GM19455 (cell line): ENCODE measurements around the gene SLC22A14.

Experiments
- ATAC-seq: cut with Tn5 transposase; IDR thresholded peaks from one replicate; pipeline ENCODE4 v1.9.1; 2021; ENCODE audit not compliant: unreplicated experiment

Gene SLC22A14

DNA sequence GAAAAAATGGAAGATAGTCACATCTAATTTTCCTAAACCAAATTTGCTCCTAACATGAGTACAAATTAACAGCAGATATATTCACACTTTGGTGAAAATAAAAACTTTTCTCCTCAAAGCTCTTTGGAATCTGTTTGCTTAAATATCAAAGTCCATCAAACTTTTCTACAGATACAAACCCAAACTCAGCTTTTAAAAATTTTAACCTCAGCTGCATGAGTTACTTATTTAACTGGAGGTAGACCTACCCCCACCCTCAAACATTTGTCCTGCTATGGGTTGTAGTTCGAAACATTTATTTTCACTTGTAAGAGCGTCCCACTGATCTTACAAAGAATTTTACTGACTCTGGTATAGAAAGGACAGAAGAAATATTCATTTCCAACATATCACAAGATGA is 55.6 kb downstream of the SLC22A14 start:
- no peak for ATAC-seq

DNA sequence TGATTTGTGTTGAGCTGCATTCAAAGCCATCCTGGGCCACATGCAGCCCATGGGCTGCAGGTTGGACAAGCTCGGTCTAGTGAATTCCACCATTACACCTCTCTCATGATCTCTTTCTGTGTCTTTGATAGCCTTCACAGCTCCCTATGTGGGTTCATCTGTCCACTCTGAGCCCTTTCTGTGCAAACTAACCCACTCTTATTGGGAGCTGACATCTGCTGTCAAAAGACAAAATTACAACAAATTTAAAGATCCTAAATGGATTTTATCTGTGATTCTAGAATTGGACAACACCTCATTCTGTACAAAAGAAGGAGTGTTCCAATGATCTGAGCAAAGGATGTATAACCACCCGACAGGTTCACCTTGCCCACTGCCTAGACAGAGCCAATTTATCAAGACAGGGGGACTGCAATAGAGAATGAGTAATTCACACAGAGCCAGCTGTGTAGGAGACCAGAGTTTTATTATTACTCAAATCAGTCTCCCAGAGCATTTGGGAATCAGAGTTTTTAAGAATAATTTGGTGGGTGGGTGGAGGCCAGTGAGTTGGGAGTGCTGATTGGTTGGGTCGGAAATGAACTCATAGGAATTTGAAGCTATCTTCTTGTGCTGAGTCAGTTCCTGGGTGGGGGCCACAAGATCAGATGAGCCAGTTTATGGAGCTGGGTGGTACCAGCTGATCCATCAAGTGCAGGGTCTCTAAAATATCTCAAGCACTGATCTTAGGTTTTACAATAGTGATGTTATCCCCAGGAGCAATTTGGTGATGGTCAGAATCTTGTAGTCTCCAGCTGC is 61.9 kb downstream of the SLC22A14 start:
- ATAC-seq = no peak

DNA sequence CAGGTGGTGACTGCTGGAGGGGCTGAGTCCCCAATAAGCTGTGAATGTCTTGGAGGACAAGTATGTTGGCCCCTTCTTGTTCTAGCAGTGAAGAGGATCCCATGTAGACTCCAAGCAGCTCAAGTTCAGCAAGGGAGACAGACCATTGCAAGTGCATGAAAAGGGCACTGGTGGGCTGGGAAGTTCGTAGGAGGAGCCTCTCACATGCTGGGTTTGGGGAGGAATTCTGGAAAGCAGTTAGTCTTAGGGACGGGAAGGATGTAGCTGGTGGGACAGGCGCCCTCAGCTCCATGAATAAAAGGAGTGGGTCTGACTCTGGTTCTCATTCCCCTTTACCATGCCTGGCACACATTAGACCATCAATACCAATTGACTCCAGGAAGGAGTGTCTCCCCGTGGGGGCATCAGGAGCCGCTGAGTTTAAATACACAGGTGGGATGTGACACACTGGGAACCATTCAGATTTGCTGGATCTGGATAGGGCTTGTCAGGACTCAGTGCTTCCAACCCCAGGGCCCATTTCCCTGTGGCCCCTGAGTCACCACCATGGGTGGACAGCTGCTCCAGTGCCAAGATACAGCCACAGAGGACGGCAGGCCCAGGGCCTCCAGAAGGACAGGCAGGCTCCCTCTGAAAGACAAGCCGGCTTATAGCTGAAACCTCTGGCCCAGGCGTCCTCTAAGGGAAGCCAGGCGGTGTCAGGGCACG is 63.9 kb downstream of the SLC22A14 start:
- peak; percentile 29 for ATAC-seq

DNA sequence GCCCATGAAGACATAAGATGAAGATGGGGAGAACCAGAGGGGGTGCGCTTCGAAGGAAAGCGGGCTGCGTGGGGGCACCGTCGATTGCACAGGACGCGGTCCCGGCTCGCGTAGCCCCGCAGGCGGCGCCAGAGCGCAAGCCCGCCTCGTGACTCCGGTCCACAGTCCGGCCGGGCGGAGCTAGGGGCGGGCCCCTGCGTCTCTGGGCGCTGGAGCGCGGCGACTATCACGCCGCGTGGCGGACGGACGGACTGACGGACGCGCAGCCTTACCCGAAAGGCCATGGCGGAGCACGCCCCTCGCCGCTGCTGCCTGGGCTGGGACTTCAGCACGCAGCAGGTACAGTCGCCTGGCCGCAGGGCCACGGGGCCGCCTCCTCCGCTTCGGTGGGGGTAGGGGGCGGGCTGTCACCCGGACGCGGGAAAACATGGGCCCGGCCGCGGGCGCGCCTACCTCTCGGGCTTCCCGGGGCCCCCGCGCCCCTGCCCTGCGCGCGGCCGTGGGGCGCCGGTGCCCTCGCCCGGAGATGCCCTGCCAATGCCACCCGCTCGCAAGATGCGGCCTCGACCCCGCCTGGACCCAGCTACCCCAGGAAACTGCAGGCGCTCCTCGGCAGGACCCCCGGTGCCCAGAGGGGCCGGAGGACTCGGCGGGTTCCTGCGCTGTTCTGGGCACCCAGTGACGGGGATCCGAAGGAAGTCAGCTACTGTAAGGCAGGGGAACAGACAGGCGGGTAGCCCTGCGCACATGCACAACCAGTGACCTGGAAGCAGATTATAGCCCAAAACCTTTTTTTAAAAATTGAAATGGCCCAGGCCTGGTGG is 64.7 kb downstream of the SLC22A14 start, which contains the start of gene XYLB:
XYLB (plus strand) TSS at position 199 of the 824 bp plus-strand sequence; CDS start at position 283, 84 bp downstream.
- peak; percentile 98 for ATAC-seq

DNA sequence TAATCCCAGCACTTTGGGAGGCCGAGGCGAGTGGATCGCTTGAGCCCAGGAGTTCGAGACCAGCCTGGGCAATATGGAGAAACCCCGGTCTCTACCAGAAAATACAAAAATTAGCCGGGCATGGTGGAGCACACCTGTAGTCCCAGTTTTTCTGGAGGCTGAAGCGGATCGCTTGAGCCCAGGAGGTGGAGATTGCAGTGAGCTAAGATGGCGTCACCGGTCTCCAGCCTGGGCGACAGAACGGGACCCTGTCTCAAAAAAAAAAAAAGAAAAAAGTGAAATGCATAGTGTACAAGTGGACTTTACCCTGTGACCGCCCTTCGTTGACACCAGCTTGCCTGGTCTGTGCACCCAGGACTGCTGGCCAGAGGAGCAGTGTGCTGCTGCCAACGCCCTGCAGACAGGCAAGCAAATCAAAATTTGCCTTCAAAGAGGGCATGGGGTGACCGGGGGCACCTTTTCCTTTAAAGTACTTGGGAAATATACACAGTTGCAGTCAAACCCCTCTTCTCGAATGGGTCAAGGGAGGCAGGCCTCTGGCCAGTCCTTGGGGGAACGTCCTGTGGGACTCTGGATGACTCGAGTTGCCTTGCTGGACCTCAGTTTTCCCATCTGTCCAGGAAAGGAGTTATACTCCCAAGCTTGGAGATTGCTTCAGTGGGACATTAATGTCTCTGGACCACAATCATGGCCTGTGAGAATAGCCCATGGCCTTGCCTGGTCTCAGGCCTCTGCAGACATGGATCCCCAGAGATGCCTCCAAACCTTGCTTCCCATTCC is 65.5 kb downstream of the SLC22A14 start:
- ATAC-seq = no peak

DNA sequence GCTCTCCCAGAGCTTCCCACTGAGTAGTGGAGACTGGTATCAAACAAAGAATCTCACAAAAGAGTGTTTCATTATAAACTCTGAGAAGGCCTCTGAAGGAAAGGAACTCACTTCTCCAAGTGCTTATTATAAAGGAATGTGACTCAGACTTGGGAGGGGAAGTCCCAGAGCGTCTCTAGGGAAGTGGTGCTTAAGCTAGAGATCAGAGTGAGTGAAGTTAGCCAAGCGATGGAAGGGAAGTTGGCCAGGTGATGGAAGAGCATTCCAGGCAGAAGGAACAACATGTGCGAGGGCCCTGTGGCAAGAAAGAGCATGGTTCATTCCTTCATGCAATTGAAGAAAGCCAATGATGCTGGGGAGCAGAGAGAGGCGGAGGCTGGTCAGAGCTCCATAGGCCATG is 66.8 kb downstream of the SLC22A14 start:
- ATAC-seq = no peak

DNA sequence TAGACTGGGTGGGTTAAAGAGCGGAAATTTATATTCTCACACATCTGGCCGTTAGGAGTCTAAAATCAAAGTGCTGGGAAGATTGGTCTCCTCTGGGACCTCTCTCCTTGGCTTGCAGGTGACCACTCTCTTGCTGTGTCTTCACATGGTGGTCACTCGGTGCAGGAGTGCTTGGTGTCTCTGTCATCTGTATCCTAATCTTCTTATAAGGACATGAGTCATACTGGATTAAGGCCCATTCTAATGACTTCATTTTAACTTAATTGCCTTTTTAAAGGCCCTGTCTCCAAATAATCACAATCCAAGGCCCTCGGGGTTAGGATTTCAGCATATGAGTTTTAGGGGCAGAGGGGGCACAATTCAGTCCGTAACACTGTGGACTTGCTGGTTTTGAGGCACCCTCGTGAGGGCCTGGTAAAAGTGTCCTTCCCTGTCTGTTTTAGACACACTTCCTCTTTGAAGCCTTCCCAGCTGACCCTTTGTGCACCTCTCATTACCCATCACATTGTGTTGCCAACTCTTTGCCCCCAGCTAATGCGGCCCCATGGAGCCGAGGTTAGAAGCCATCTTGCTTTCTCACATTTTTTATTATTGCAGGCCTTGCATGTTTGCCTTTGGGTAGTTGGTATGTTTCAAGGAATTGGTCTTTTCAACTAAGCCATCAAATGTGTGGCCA is 67.7 kb downstream of the SLC22A14 start:
- no peak for ATAC-seq

DNA sequence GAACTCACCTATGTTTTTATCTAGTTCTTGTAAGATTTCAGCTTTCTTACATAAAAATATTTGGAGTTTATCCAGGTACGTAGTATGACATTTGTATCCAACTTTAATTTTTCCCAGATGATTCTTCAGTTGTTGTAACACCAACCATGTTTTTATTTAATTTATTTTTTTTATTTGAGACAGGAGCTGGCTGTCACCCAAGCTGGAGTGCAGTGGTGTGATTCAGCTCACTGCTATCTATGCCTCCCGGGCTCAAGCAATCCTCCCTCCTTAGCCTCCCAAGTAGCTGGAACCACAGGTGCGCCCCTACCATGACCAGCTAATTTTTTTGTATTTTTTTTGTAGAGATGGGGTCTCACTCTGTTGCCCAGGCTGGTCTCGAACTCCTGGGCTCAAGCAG is 71.1 kb downstream of the SLC22A14 start:
- no peak for ATAC-seq

DNA sequence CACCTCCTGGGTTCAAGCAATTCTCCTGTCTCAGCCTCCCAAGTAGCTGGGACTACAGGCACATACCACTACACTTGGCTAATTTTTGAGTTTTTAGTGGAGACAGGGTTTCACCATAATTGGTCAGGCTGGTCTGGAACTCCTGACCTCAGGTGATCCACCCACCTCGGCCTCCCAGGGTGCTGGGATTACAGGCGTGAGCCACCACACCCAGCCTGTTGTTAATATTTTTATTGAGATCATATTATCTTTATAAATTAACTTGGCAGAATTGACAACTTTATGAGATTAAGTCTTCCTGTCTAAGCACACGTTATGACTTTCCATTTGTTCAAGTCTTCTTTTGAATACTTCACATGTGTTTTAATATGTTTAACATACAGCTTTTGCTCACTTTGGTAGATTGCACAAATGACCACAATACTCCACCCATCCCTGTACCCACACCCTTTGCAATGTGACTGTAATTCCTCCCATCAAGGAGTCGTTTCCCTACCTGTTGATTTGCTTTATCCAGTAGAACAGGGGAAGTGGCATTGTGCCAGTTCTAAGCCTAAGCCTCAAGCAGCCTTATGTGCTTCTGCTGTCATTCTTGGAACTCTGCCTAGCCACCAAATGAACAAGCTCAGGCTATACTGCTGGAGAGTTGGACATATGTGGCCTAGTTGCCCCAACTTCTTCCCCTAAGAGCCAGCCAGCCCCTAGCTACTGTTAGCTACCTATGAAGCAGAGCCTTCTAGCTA is 72.7 kb downstream of the SLC22A14 start:
- no peak for ATAC-seq

DNA sequence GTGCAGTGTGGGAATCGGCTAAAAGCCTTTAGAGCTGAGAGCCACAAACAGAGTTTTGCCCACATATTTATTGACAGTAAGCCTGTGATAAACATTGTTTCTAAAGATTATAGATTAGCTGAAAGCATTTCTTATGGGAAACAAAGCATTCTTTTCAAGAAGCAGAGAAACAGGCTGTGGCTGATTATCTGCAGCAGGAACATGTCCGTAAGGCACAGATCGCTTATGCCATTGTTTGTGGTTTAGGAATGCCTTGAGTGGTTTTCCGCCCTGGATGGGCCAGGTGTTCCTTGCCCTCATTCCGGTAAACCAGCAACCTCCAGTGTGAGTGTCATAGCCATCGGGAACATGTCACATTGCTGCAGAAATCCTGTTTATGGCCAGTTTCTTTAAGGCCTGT is 76.9 kb downstream of the SLC22A14 start:
- no peak for ATAC-seq

DNA sequence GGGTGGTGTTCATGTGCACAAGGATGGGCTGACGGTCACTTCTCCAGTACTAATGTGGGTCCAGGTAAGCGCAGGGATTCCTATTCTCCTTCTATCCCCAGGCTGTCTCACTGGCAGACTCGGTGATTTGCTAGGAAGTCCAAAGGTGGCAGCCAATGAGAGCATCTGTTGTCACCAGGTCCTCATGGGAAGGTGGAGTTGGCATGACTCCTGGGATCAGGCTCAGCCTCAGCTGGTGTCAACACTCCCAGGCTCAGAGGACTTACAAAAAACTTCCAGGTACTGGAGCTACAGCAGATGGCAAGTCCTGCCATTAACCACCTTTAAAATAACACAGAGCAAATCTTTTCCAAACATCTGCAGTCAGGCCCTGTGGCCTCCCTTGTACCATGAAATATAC is 78.3 kb downstream of the SLC22A14 start:
- ATAC-seq = no peak

DNA sequence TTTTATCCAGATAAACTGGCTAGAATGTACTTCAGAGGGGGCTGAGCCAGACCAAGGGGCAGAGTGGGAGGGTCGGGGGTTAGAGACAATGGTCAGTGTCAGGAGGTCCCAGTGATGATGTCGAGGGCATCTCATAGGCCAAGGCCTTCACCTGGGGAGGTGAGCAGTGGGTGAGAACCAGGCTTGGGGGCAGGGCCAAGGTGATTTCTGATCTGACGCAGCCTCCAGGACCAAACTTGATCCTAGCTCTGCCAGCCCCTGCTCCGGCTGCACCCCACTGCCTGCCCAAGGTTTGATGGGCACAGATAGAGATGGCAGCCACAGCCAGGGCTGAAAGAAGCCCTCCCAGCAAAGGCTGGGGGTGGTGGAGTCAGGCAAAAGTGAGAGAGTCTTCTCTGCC is 79.4 kb downstream of the SLC22A14 start:
- ATAC-seq = no peak

DNA sequence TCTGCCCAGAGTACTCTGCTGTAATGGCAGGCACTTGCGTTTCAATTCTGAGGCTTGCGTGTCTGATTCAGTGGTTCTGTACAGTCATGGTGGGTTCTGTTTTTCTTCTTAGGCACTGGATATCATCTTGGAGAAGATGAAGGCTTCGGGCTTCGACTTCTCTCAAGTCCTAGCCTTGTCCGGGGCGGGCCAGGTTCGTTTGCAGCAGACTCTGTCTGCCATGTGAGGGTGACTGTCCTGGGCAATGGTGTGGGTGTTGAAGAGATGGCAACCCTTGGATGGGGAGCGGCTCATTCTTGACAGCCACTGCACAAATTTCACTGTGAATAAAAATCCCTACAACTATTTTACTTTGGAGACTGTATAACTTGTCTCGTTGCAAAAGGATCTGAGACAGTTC is 80.7 kb downstream of the SLC22A14 start:
- no peak for ATAC-seq

DNA sequence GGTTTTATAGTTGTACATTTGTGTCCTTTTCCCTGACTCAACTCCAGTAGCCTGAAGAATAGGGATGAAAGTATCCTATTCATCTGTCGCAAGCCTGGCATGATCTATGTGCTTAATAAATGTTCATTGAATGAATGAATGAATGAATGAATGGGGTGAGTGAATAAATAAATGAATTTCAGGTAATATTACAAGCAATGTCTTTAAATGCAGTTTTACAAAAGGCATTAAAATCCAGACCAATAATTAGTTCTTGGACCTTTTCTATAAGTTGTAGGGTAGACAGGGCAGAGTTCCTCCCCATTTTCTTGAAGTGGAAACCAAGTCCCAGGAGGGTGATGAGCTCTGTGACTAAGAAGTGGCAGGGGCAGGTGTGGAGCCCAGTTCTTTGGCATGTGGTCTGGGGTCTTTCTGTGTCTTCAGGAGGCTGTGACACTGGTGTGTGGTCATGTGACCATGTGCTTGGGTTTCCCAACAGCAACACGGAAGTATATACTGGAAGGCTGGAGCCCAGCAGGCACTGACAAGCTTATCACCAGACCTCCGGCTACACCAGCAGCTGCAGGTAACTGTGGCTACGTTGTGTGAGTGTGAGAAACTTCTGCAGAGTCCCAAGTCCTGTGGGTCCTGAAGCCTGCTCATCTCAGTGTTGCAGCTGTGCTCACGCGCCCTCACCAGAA is 82.8 kb downstream of the SLC22A14 start:
- ATAC-seq = no peak

DNA sequence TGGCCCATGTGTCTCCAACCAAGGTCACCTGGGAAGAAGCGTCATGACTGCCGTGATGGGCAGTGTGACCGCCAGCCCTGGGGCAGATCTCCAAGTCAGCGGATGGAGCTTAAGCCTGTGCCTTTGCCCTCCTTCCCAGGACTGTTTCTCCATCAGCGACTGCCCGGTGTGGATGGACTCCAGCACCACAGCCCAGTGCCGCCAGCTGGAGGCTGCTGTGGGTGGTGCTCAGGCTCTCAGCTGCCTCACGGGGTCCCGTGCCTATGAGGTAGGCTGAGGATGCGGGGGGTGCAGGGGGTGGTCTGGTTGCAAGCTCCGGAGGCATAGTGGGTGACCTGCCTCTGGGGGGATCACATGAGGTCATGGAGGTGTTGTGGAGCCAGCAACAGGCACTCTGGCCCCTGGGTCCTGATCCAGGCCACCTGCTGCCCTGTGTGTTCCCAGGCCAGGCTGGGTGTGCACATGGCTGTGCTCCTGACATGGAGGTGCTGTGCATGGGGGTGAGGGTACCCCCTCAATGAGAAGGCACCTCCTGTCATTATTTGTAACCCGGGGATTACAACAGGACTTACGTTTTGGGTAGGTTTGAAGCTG is 83.5 kb downstream of the SLC22A14 start:
- ATAC-seq = no peak

DNA sequence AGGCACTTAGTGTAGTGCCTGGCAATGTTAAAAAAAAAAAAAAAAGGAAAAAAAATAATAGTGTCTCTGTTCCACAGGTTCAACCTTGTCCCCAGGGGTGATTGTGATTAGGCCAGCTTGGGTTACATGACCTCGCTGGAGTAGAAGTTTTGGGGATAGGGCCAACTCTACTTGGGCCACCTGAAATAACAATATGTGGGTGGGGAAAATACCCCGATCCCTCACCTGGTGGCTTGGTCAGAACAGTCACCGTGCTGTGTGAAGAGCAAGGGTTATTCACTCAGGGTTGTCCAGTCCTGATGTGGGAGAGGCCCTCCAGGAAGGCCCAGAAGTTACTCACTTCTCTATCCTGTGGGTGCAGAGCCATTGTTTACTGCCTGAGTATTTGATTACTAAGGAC is 84.0 kb downstream of the SLC22A14 start:
- ATAC-seq = no peak

DNA sequence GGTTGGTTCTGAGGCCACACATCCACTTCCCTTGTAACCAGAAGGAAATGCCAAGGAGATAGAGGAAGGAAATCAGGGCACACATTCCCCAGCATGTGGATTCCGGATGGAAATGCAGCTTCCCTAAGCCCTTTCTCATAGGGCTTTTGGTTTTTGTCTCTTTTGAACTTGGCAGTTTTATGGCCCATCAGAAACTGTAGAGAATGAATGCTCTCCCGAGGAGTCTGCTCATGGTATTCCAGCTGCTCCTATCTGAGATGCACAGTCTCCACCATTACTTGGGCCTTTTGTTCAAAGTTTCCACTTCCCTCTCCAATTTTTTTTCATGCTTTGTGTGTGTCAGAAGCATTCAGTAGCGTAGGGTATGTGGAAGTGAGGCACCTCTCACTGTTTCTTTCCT is 85.7 kb downstream of the SLC22A14 start:
- ATAC-seq = no peak
